ENCODE results near the gene IGFBPL1. TPM values are rescaled to one million over a fixed set of nuclear protein-coding genes. Genes with fewer than 3 reads are reported as not detected.

IGFBPL1 gene
- polyA plus RNA-seq, 1 donor: 0.67 TPM

DNA sequence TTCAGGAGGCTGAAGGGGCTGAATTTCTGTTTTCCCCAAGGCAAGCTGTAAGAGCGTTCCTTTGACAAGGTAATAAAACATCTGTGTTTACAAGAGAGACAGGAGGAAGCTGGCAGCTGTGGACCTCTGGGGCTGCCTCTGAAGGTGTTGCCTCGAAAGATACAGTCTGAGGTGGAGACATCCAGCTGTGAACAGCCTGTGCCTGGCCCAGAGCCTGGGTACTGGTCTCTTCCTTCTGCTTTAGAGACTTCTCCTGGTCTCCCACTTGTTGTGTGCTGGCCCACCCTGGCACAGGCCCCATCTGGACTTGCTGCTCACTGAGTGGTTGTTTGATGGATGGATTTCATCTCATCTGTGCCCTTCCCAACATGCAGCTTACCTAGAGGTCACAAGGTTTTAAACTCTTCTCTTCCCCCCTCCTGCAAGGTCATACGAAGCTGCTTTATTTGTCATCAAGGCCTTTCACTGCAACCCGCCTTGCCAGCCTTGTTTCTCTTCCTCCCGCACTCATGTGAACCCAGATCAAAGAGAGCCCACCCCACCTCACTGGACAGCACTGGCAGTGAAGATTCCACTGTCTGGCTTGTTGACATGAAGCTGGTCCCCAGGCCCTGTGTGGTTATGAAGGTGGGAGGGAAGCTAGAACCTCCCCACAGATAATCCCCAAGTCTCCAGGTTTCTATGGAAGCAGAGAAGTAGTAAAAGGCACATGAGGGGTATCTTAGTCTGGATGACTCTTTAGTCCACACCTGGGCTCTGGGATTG is 66.7 kb downstream of the IGFBPL1 start:
- no peak for DNase-seq (ENCODE audit: low read depth)

DNA sequence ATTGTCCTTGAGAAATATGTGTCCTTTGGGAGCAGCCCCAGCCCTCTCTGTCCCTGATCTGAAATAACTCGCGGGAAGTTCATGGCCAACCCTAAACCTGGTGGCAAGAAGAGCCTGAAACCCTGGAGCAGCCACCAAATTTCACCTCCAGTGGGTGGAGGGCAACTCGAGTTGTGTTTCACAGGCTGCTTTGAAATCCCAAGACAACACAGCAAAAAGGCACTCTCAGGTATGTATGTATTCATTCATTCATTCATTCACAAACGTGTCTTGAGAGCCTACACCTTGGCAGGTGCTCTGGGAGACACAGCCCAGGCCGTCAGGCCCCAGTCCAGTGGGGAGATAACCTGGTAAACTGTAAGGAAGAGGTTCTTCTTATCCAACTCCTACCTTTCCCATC is 67.4 kb downstream of the IGFBPL1 start:
- no peak for DNase-seq (ENCODE audit: low read depth)

Other genes with a start within 250 kb of the IGFBPL1 start
- gene ALDH1B1, start 31.8 kb downstream of the IGFBPL1 start, polyA plus RNA-seq (ENCODE audit: insufficient read length): 20.2 TPM
- 0.09 TPM for gene ANKRD18A, start 196.1 kb upstream of the IGFBPL1 start, polyA plus RNA-seq (ENCODE audit: insufficient read length)